ENCODE results near the gene C2orf15.

GRCh38 chr2:99166218-99166617 is 24.7 kb downstream of the C2orf15 start:
- no peak for TF ChIP-seq POLR2AphosphoS5 (IDR thresholded peaks at IDR 0.05; ENCODE audit: borderline replicate concordance, low read depth, low read length)
- TF ChIP-seq EZH2 (IDR thresholded peaks at IDR 0.05): no peak

Measured in SK-N-MC (cell line).